Astrocyte of the spinal cord (primary cell): ENCODE results near the gene PNLDC1.

Source experiments
- DNase-seq: peaks from one replicate; pipeline ENCODE4 v3.0.0; 2011; ENCODE audit warnings: low read depth, low spot score
- H3K4me3 ChIP-seq: 2 replicates; pipeline ENCODE4 v1.5.1; 2011; ENCODE audit warnings: low read depth, mild to moderate bottlenecking, low read length, moderate library complexity
- in situ Hi-C: cut with HindIII; loops from 2 replicates; pipeline ENCODE4 v1.10.0; 2017; ENCODE audit warnings: low sequenced_read_pairs
- TF ChIP-seq, protein P1 (sequence below): IDR thresholded peaks from 2 replicates; pipeline ENCODE4 v1.5.1; 2012; ENCODE audit warnings: low read depth, mild to moderate bottlenecking, low read length, inconsistent platforms

Gene PNLDC1

DNA sequence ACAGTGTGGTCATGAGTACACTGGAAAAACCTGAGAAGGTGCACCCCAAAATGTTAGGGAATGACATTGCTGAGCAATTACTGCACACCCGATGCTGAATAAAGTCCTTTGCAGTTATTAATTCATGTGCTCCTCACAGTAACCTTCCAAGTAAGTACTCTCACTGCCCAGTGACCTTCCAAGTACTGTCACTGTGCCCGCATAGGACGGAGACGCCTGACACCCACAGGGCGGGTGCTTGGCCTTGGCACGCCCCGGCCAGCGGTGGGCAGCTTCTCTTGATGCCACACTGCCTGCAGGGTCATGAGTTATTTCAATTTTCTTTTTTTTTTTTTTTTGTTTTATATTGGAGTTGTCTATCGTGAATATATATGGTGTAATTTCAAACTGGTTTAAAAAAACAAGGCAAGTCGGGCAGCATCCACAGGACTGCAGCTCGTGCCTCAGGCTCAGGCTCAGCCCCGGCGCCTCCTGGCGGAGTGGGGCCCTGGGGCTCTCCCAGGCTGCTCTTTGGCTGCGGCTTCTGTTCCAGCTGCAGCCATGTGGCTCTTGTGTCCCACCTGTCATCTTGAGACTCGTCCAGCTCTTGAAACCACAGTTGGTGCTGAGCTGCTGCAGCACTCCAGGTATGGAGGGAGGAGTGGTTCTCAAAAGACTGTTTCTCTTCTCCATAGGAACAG, 27.0 kb downstream of the PNLDC1 start:
- DNase-seq: no peak
- in situ Hi-C loops: no loop called here
- TF ChIP-seq, protein P1, sequence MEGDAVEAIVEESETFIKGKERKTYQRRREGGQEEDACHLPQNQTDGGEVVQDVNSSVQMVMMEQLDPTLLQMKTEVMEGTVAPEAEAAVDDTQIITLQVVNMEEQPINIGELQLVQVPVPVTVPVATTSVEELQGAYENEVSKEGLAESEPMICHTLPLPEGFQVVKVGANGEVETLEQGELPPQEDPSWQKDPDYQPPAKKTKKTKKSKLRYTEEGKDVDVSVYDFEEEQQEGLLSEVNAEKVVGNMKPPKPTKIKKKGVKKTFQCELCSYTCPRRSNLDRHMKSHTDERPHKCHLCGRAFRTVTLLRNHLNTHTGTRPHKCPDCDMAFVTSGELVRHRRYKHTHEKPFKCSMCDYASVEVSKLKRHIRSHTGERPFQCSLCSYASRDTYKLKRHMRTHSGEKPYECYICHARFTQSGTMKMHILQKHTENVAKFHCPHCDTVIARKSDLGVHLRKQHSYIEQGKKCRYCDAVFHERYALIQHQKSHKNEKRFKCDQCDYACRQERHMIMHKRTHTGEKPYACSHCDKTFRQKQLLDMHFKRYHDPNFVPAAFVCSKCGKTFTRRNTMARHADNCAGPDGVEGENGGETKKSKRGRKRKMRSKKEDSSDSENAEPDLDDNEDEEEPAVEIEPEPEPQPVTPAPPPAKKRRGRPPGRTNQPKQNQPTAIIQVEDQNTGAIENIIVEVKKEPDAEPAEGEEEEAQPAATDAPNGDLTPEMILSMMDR: no peak

DNA sequence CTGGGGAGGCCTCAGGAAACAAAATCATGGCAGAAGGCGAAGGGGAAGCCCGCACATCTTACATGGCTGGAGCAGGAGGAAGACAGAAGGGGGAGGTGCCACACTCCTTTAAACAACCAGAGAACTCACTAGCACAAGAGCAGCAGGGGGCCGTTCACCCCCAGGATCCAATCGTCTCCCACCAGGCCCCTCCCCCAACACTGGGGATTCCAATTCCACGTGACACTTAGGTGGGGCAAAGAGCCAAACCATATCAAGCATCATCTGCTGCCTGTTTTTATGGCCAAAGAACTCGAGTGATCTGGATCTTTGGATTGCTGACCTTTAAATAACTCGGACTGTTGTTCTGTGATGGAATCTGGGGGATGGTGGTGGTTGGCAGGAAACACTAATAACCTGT, 28.0 kb downstream of the PNLDC1 start:
- in situ Hi-C loops: no loop called here
- TF ChIP-seq, protein P1: no peak
- H3K4me3 ChIP-seq: no peak overlapping the region
- DNase-seq: no peak

More for the DNA sequence above, 27.0 kb downstream of the PNLDC1 start:
- no peak overlapping the region for H3K4me3 ChIP-seq

DNA sequence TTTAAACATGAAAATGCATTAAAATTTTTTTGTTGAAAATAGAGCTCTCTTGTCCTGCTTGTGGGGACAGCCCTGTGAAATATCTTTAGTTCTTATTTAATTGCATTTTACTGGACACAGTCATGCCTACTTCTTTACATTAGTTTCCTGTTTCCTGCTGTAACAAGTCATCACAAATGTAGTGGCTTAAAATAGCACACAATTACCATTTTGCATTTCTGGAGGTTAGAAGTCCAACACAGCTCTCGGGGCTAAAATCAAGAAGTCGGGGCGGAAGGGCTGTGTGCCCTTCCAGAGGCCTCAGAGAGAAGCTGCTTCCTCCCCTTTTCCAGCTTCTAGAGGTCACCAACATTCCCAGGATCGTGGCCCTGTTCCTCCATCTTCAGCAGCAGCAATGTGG, 29.4 kb downstream of the PNLDC1 start:
- in situ Hi-C loops: no loop called here
- no peak for DNase-seq
- TF ChIP-seq, protein P1: no peak
- no peak overlapping the region for H3K4me3 ChIP-seq

DNA sequence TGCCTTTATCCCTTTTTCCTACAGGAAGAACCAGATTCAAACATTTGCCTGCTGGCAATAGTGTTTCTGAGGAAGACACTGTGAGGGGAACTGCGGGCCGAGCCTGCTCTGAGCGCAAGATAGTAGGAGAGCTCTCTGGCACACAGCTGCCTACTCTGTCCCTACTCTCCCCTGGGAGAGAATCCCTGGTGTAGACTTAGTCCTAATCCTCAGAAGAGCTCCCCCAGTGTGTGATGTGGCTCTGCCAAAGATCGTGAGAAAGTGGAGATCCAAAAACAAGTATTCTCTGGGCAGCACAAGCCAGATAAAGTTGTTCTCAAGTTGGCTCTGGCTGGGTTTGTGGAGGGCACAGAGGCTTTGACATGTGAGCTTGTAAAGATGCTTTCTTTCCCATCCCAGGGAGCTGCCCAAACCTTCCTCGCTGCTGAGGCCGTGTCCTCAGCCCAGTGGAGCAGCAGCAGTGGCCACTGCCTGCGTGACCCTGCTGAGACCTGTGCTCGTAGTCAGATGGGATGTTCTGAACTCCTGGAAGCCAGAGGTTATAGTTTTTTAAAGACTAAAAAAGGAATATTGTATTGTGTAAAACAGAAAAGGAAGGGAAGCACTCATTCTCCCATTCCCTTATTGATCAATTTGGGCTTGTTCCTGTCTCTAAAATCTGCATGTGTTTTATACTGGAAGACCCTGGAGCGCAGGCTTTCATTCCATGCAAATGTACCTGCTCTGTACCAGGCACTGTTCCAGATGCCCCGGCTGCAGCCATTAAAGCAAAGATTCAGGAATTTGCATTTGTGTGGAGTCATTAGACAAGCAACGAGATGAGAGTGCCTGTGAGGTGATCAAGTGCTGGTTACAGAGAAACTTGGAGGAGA, 30.7 kb downstream of the PNLDC1 start:
- no peak for DNase-seq
- in situ Hi-C loops: no loop called here
- H3K4me3 ChIP-seq: no peak overlapping the region
- TF ChIP-seq, protein P1: no peak

- in situ Hi-C loops: no loop called here
These were observed 31.2 kb downstream of the PNLDC1 start for GRCh38 chr6:159831373-159831679.

DNA sequence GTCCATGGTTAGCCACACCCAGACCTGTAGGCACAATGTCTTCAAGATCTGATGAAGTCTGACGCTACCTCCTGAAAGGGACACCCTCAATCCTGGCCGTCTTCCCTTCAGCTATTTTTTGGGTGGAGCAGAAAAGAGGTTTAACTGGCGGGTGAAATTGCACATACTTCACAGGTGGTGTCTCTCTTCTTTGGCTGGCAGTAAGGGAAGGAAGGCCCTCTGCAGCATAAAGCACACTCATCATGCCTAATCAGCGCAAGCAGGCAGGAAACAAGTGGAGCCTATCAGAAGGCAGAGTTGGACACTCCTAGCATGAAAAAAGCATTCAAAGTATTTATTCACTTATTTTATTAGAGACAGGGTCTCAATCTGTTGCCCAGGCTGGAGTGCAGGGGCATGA, 32.9 kb downstream of the PNLDC1 start:
- H3K4me3 ChIP-seq: no peak overlapping the region
- TF ChIP-seq, protein P1: no peak
- in situ Hi-C loops: no loop called here
- no peak for DNase-seq

More at GRCh38 chr6:159831373-159831679, 31.2 kb downstream of the PNLDC1 start:
- no peak for DNase-seq
- TF ChIP-seq, protein P1: no peak
- no peak overlapping the region for H3K4me3 ChIP-seq
